Lower leg skin (tissue), 3 donors: ENCODE results near the gene RHBDF1.

Experiments used
- CTCF ChIP-seq, 3 donors: fragments of 450-650 bp; IDR thresholded peaks; one replicate each; pipeline ENCODE4 v1.5.1; 2016; ENCODE audit warnings: antibody characterized with exemption in 3 of 3, mild to moderate bottlenecking in 3 of 3, moderate library complexity in 2 of 3
- POLR2A ChIP-seq, 2 donors: fragments of 450-650 bp; IDR thresholded peaks; one replicate each; pipeline ENCODE4 v1.6.1; 2016 to 2017; ENCODE audit warnings: antibody characterized with exemption in 2 of 2, mild to moderate bottlenecking in 1 of 2, moderate library complexity in 1 of 2

GRCh38 chr16:118857-119256 is 46.4 kb upstream of the RHBDF1 start:
- no peak for TF ChIP-seq CTCF (IDR thresholded peaks at IDR 0.05)
- TF ChIP-seq POLR2A (IDR thresholded peaks at IDR 0.05) = no peak
